M059J (cell line): ENCODE results near the gene APBA2. TPM values are rescaled to one million over a fixed set of nuclear protein-coding genes. Genes with fewer than 3 reads are reported as not detected.
A peak's percentile ranks its signal among the peaks of the same experiment; 100 is the strongest.

ENCODE experiments used
- DNase-seq: peaks from one replicate; pipeline ENCODE4 v3.0.0-alpha.2; 2012; ENCODE audit warnings: low read depth
- total RNA-seq: library from RNA; depleted of rRNA; stranded (reverse); fragments of >200 nt; shearing (Covaris generic); gene quantifications from 2 replicates; pipeline ENCODE4 v1.2.3, GENCODE V29; 2014

APBA2 gene
- total RNA-seq, 1 experiment from 2014 or later: 11.2 TPM

DNA sequence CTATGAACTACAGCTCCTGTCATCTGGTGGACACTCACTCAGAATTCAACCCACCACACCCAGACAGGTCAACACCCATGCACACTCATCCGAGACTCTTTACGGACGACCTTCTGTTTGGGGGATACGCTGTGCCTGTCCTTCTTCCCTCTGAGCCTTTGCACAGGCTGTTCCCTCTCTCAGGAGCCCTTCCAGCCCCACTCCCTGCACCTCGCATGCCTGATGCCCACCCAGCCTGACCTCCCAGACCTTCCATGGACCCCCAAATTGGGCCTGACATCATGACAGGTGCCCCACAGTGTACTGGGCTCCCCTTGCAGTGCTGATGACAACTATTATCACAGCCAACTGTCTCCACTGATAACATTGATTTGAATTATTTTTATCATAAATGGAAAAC, 248.0 kb downstream of the APBA2 start:
- DNase-seq: no peak

DNA sequence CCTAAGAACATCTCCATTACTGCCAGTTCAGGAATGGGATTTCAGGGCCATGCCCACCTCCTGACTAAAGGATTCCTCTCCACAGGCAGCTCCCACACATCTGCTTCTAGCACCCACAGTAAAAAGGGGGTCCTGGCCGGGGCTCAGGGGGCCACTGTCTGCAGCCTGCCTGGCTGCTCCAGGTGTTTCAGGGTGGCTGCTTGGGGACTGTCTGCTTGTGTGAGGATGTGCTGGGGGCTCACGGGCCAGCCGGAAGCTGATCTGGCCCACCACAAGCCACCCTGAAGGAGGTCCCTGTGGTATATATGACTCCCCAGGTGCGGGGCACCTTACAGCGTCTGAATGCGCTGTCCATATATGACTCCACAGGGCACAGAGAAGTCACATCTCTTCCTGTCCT, 248.5 kb downstream of the APBA2 start:
- no peak for DNase-seq

GRCh38 chr15:29134641-29135308, 249.0 kb downstream of the APBA2 start:
- no peak for DNase-seq

- DNase-seq: no peak
Observed at GRCh38 chr15:29135309-29135657, 249.5 kb downstream of the APBA2 start.

- no peak for DNase-seq
Observed at GRCh38 chr15:29135702-29136646, 250.2 kb downstream of the APBA2 start.

DNA sequence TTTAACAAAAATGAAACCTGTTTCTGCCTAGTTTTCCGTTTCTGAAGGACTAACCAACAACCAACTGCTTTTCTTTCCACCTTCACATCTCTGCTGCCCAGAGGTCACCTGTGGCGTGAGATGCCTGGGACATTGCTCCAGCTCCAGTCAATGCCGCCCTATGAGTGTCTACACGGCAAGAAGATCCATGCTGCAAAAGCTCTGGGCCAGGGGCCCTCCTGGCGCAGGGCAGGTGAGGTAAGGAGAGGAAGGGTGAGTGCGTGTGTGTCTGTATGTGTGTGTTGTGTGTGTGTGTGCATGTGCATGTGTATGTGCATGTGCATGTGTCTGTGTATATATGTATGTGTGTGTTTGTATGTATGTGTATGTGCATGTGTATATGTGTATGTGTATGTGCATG, 252.5 kb downstream of the APBA2 start:
- DNase-seq: no peak

GRCh38 chr15:29139072-29139471, 253.3 kb downstream of the APBA2 start:
- DNase-seq: no peak

GRCh38 chr15:29139540-29140459, 254.0 kb downstream of the APBA2 start:
- DNase-seq: peak; percentile 27

DNA sequence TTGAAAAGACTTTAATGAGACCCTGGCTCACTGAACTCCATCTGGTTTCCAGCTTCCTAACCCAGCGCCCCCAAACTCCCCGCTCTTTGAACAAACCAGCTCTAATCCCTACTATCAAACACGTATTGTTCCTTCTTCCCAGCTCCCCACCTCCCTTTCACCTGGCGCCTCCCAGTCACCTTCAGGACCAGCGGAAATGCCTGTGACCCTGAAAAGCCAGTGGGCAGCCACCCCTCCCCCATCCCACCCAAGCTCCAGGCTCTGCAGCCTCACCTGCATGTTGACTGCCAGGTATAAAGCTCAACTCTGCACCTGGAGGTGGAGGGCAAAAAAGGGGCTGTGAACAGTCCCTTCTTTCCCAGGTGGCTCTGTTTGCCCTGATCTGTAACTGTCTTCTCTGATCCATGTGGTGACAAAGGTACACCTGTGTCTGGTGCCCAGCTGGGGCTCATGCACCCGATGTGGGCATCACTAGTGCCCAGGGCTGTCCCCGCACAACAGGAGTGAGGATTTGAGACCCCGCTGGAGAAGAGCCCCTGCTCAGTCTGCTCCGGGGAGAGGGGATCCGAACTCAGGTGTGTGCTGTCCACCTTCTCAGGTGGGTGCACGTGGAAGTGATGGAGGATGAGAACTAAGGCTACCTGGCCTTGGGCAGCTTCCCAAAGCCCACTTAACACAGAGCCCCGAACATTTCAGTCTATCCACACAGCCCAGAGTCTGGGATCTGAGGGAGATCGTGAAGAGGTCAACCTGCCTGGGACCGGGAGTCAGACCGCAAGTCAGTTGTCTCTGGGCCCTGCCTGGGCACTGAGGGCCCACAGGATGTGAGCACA, 254.9 kb downstream of the APBA2 start:
- no peak for DNase-seq

DNA sequence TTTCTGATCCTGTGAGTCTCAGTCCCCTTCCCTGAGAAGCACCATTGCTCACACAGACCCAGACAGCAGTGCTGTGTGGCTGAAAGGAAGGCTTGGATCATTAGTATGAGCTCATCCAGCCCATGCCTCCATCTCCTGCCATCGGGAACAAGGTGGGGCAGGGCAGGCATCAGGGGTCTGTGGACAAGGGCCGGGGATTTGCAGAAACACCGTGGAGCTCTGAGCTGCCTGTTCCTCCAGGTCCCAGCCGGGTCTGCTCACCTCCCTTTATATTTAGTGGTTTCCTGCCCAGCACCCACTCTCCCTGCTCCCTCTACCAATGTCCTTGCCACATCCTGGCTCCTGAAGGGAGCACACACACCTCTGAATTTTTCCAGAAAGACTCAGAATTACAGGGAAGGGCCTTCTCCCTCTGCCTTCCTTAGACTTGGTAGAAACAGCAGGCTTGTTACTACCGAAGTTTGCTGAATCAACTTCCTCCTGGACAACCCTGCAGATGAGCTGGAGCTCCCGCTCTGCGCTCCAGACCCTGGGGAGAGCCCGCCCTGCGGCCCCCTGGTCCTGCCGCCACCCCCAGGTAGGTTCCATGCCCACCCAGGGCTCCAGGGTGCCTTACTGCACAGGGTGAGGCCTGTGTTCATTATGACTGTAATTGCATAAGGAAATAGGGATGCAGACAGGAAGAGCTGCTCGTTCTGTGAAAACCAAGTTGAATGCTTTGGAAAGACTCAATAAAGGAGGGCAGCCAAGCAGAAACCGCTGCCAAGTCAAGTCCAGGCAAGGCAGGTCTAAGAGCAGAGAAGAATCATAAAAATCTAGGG, 255.7 kb downstream of the APBA2 start:
- peak; percentile 12 for DNase-seq

DNA sequence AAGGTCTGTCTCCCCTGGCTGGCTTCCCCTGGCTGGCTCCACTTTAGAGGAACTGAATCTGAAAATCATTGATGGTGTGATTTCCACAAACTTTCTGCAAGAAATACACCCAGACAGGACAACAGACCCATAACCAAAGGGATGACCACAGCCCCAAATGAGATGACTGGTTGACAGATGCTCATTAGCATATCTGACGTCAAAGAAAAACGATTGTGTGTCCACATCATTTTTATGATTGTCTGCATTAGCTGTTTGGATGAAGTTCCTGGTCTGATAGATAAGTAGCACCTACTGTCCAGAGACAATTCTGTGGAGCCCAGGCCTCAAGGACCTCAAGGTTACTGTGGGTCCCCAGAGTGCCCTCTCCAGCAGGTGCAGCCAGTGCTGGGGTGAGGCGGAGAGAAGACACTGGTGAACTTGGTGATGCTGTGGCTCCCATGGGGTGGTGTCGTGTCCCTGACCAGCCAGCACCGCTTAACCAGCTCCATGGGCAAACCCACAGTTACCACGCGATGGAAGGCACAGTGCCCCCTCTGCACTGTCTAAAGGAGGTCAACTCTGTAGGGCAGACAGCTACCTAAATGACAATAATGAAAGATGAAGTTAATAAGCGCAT, 256.5 kb downstream of the APBA2 start:
- no peak for DNase-seq

DNA sequence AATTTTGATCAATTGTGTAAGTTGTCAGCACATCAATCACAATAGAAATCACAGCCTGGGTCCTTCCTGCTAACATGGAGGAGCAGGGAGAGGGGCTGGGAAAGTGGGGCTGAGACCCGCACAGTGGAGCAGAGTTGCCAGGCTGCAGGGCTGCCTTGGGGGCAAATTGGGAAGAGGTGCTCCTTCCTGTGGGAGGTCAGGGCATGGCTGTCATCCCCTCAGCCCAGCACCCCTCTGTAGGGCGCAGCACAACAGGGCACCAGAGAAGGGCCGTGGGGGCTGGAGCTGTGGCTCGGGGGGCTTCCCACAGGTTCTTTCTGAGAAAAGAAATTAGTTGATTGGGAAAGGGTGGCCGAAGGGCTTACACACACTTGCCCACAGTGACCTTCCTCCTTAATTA, 257.5 kb downstream of the APBA2 start:
- DNase-seq: no peak

DNA sequence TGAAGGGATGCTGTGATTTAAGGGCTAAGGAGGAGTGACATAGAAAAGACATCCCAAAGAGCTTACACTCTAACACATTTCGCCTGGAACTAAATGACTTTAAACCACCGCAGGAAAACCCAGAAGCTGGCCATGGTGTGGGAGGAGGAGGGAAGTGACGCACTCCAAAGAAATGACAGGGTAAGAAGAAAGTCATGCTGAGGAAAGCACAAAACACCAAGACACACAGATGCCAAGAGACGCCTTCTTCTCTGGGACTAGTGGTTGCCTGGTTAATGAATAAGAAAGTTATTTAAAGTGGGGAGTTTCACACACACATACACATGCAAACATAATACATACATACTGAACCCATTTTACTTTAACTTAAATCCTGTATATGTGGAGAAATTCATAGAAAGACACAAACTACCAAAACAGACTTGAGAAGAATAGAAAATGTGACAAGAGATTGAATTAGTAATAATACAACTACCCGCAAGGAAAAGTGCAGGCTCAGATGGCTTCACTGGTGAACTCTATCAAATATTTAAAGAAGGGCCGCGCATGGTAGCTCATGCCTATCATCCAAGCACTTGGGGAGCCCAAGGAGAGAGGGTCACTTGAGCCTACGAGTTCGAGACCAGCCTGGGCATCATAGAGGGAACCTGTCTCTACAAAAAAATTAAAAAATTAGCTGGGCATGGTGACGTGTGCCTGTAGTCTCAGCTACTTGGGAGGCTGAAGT, 258.3 kb downstream of the APBA2 start:
- DNase-seq: peak; percentile 80

DNA sequence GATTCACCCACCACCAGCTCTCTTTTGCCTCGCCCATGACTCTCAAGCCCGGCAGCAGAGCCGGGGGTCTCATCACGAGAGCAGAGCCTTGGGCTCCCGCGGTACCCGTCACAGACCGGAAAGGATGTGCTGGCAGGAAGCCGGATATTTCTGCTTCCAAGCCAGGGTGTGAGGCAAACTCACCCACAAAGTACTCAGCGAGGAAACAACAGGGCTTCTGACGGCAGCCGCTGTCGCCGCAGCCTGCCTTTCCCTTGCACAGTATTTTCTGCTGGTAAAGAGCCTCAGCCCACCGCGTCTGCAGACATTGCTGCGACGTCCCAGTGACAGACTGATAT, 263.9 kb downstream of the APBA2 start:
- no peak for DNase-seq

- DNase-seq: no peak
Observed at GRCh38 chr15:29150515-29151483, 265.0 kb downstream of the APBA2 start.

DNA sequence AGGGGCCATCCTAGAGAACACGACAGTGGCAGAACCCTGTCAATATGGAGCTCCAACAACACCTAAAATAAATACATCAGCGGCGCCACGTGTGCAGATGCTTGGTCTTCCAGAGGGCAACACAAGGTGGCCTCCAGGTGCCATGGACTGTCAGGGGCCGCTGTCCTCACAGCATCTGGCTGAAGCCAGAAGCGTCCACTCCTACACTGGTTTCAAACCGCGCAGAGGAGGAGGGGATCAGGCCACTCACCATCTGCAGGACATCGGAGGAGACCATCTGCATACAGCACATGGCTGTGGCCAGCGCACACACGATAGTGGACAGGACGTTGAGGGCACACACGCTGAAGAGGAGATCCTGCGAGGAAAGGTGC, 265.7 kb downstream of the APBA2 start:
- no peak for DNase-seq

GRCh38 chr15:29156521-29156920, 270.7 kb downstream of the APBA2 start:
- DNase-seq: no peak

DNA sequence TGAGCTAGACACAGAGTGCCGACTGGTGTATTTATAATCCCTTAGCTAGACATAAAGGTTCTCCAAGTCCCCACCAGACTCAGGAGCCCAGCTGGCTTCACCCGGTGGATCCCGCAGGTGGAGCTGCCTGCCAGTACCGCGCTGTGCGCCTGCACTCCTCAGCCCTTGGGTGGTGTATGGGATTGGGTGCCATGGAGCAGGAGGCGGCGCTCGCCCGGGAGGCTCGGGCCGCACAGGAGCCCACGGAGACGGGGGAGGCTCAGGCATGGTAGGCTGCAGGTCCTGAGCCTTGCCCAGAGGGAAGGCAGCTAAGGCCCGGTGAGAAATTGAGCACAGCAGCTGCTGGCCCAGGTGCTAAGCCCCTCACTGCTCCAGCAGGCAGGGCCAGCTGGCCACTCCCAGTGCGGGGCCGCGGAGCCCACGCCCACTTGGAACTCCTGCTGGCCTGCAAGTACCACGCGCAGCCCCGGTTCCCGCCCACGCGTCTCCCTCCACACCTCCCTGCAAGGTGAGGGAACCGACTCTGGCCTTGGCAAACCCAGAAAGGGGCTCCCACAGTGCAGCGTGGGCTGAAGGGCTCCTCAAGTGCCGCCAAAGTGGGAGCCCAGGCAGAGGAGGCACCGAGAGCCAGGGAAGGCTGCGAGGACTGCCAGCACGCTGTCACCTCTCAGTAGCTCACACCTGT, 274.1 kb downstream of the APBA2 start:
- no peak for DNase-seq
